ENCODE data around the gene PDE3B.
"Not testable (repeated sequence)": the region's sequence is repeated elsewhere in the genome, so short reads cannot be mapped to it uniquely, and the experiment has no call there.

DNA sequence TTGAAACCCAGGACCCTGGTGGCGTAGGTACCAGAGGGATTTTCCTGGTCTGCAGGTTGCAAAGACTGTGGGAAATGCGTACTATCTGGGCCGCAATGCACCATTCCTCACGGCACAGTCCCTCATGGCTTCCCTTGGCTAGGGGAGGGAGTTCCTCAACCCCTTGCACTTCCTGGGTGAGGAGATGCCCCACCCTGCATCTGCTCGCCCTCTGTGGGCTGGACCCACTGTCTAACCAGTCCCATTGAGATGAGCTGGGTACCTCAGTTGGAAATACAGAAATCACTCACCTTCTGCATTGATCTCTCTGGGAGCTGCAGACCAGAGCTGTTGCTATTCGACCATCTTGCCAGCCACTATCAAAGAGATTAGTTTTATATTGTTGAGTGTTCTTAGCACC lies 100.1 kb downstream of the PDE3B start:
- TF ChIP-seq, protein P1, sequence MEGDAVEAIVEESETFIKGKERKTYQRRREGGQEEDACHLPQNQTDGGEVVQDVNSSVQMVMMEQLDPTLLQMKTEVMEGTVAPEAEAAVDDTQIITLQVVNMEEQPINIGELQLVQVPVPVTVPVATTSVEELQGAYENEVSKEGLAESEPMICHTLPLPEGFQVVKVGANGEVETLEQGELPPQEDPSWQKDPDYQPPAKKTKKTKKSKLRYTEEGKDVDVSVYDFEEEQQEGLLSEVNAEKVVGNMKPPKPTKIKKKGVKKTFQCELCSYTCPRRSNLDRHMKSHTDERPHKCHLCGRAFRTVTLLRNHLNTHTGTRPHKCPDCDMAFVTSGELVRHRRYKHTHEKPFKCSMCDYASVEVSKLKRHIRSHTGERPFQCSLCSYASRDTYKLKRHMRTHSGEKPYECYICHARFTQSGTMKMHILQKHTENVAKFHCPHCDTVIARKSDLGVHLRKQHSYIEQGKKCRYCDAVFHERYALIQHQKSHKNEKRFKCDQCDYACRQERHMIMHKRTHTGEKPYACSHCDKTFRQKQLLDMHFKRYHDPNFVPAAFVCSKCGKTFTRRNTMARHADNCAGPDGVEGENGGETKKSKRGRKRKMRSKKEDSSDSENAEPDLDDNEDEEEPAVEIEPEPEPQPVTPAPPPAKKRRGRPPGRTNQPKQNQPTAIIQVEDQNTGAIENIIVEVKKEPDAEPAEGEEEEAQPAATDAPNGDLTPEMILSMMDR (IDR thresholded peaks at IDR 0.05): not testable (repeated sequence)
- TF ChIP-seq POLR2A (IDR thresholded peaks at IDR 0.05): not testable (repeated sequence)

Data from upper lobe of left lung (tissue), 4 donors.